AG09319 (cell line): ENCODE measurements around the gene B3GNT3.

Source experiments
- DNase-seq: peaks from one replicate; pipeline ENCODE4 v3.0.0-alpha.2; 2010; ENCODE audit warnings: low read depth; ENCODE audit errors: extremely low read depth
- CTCF ChIP-seq: IDR thresholded peaks from 2 replicates; pipeline ENCODE4 v1.5.1; 2011; ENCODE audit warnings: low read depth, mild to moderate bottlenecking, inconsistent platforms, low read length, moderate library complexity

Gene B3GNT3

GRCh38 chr19:17758515-17758914, 36.4 kb upstream of the B3GNT3 start:
- no peak for TF ChIP-seq CTCF
- DNase-seq = no peak

- DNase-seq = no peak
- TF ChIP-seq CTCF = no peak
These were observed 33.8 kb upstream of the B3GNT3 start for GRCh38 chr19:17761148-17761547.

- no peak for DNase-seq
- TF ChIP-seq CTCF = no peak
These were observed 32.3 kb upstream of the B3GNT3 start for GRCh38 chr19:17762505-17763229.

- no peak for DNase-seq
- TF ChIP-seq CTCF = no peak
These were observed 30.6 kb upstream of the B3GNT3 start for GRCh38 chr19:17764348-17764747.

DNA sequence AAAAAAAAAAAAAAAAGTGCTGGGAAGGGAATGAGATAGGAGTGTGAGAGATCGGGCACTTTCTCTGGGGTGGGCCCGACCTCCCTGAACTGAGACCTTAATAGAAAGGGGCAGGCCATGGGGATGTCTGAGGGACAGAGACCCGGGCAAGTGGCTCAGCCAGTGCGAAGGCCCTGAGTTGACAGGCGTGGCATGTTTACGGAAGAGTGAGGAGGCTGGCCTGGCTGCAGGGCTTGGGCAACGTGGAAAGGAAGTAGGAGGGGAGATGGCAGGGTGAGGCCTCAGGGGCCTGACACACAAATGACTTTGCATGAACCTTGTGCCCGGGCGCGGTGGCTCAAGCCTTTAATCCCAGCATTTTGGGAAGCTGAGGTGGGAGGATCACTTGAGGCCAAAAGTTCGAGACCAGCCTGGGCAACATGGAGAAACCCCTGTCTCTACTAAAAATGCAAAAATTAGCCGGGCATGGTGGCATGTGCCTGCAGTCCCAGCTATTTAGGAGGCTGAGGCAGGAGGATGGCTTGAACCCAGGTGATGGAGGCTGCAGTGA, 29.8 kb upstream of the B3GNT3 start:
- TF ChIP-seq CTCF = no peak
- no peak for DNase-seq

DNA sequence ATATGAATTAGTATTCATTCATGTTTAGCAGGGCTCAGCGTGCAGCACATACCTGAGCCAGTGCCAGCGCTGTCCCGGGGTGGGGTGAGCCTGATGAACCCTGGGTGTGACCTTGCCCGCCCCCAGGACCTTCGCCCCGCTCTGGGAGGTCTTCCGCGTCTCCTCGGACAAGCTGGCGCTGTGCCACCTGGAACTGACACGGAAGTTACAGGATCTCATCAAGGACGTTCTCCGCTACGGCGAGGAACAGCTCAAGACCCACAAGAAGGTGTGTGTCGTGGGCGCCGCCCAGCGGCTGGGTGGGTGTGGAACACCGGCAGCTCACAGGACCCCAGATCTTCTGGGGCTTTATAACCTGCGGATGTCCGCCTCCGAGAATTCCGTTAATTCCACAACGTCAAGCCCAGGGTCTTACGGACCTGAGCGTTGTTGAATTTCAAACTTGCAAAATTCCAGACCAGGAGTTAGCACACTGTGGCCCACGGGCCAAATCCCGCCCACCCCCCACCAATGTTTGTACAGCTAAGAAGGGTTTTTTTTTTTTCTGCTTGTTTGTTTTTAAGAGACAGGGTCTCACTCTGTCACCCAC, 28.3 kb upstream of the B3GNT3 start:
- peak; percentile 95 for TF ChIP-seq CTCF
- peak; percentile 42 for DNase-seq

GRCh38 chr19:17767559-17767958, 27.4 kb upstream of the B3GNT3 start:
- TF ChIP-seq CTCF = no peak
- DNase-seq = no peak
